Activated CD4-positive, alpha-beta T cell treated with anti-CD3 and anti-CD28 coated beads, Interleukin-2, amount 10 ng/mL, durations not matched to agents 24 days and 14 days (primary cell): ENCODE results near the gene TRPT1. TPM values are rescaled to one million over a fixed set of nuclear protein-coding genes. Genes with fewer than 3 reads are reported as not detected.

Source experiments
- DNase-seq: peaks from one replicate; pipeline ENCODE4 v3.0.0; 2022
- H3K27ac Mint-ChIP-seq: one replicate; pipeline ENCODE4 v1.8.0; 2022; ENCODE audit warnings: mild to moderate bottlenecking, mixed read lengths
- H3K27me3 Mint-ChIP-seq: one replicate; pipeline ENCODE4 v1.8.0; 2022; ENCODE audit warnings: mixed read lengths
- H3K36me3 Mint-ChIP-seq: one replicate; pipeline ENCODE4 v1.8.0; 2022; ENCODE audit warnings: low read depth, mild to moderate bottlenecking, mixed read lengths
- H3K4me1 Mint-ChIP-seq: one replicate; pipeline ENCODE4 v1.8.0; 2021; ENCODE audit warnings: mixed read lengths
- H3K4me3 Mint-ChIP-seq: one replicate; pipeline ENCODE4 v1.8.0; 2022; ENCODE audit warnings: mild to moderate bottlenecking, moderate library complexity, mixed read lengths
- H3K9me3 Mint-ChIP-seq: one replicate; pipeline ENCODE4 v1.8.0; 2021; ENCODE audit warnings: mixed read lengths
- intact Hi-C: fragments of 100-400 bp; cut with micrococcal nuclease; formaldehyde crosslinking; loops from one replicate; pipeline ENCODE4 v1.15.1; 2023
- total RNA-seq: library from RNA; stranded (reverse); gene quantifications from 2 replicates; pipeline ENCODE4 v1.2.3, GENCODE V29; 2022

TRPT1 gene
- total RNA-seq, 1 donor from 2014 or later: 31.7 TPM

DNA sequence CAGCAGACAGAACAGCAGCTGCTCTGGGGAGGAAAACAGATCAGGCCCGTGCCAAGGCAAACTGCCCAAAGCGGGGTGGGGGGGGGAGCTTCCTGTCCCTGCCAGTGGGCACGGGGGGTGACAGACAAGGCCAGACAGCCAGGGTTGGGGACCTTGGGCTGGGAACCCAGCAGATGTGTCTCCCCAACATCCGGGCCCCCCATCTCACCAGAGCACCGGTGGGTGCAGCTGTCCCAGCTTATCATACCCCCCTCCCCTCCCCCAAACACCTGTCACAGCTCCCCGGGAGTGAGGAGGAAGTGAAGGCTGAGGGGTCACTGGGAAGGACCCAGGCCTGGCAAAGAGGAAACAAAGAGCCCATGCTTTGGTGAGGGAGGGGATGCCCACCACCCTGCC, 19.4 kb upstream of the TRPT1 start:
- Mint-ChIP-seq H3K9me3 (no peaks in the 10 kb centered on the region), H3K4me1 (peaks cover 24% of the 10 kb centered on the region), H3K27me3 (no peaks in the 10 kb centered on the region), H3K4me3 (peak overlapping the region; percentile 90), H3K27ac (peak overlapping the region; percentile 94), H3K36me3 (peaks cover 23% of the 10 kb centered on the region)
- intact Hi-C loops: loop anchor here (10.0 kb wide), 1 partner anchor 1641 kb away; the partner anchor contains the start of gene MTA2
- no peak for DNase-seq

DNA sequence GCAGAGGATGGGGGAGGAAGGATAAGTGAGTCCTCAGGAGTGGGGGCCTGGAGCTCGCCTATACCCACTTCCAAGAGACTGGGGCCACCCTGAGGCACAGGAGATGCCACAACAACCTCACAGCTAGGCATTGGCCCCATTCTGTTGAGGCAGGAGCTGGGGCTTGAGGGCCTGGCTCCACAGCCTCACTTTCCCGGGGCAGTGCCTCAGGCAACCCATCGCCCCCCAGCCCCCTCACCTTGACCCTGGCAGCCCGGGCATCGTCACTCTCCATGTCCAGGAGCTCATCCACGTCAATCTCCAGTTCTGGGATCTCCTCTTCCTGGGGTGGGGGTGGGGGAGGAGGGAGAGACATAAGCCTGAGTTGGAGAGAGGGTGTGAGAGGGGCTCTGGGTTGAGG, 19.0 kb upstream of the TRPT1 start:
- intact Hi-C loops: loop anchor here (10.0 kb wide), 1 partner anchor 1640 kb away; the partner anchor contains the start of gene MTA2
- H3K9me3 Mint-ChIP-seq: no peaks in the 10 kb centered on the region
- peaks cover 26% of the 10 kb centered on the region for H3K4me1 Mint-ChIP-seq
- H3K27ac Mint-ChIP-seq: peak overlapping the region; percentile 41
- DNase-seq: no peak
- peaks cover 27% of the 10 kb centered on the region for H3K36me3 Mint-ChIP-seq
- H3K27me3 Mint-ChIP-seq: no peaks in the 10 kb centered on the region
- peak overlapping the region; percentile 90 for H3K4me3 Mint-ChIP-seq

DNA sequence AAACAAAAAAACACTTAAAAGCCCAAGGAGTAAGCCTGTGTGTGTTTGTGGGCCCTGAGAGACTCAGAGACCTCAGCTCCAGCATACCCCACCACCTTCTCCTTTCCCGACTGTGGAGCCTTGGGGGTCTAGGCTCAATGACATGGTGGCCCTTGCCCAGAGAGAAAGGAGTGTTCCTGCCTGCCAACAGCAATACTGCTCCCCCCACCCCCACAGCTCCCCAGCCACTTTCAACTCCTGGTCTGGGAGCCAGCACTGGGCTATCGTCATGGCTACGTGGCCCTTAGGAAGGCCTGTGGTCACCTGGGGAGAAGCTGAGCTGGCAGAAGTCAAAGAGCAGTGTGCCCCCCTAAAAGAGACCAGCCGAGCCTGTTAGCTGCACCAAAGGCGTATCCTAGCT, 18.1 kb upstream of the TRPT1 start:
- peak overlapping the region; percentile 45 for H3K27ac Mint-ChIP-seq
- no peaks in the 10 kb centered on the region for H3K27me3 Mint-ChIP-seq
- peak overlapping the region; percentile 95 for H3K4me3 Mint-ChIP-seq
- intact Hi-C loops: loop anchor here (10.0 kb wide), 1 partner anchor 1639 kb away; the partner anchor contains the start of gene MTA2
- H3K9me3 Mint-ChIP-seq: no peaks in the 10 kb centered on the region
- peaks cover 27% of the 10 kb centered on the region for H3K36me3 Mint-ChIP-seq
- H3K4me1 Mint-ChIP-seq: peaks cover 26% of the 10 kb centered on the region
- DNase-seq: no peak

DNA sequence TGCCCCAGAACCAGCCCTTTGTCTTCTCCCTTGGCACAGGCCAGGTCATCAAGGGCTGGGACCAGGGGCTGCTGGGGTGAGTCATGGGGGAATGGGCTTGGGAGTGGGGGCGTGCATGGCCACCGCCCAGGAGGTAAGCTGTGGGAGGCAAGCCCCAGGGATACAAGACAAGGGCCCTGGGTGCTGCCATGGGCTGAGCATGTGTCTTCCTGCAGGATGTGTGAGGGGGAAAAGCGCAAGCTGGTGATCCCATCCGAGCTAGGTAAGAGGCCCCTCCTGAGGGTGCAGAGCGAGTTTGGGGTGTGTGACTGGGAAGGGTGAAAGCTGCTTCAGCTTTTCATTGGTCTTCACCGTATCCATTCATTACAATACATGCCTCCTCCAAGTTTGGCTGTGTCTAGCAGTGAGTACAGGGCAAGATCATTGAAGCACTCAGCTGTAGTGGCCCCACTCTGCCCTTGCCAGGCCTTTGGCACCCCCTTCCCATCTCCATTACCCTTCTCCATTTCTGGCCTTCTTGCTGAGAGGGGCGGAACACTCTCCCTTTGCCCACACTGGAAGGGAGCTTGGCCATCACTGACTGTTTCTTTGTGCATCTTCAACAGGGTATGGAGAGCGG, 17.4 kb upstream of the TRPT1 start:
- intact Hi-C loops: loop anchor here (10.0 kb wide), 1 partner anchor 1639 kb away; the partner anchor contains the start of gene MTA2
- DNase-seq: no peak
- no peaks in the 10 kb centered on the region for H3K27me3 Mint-ChIP-seq

DNA sequence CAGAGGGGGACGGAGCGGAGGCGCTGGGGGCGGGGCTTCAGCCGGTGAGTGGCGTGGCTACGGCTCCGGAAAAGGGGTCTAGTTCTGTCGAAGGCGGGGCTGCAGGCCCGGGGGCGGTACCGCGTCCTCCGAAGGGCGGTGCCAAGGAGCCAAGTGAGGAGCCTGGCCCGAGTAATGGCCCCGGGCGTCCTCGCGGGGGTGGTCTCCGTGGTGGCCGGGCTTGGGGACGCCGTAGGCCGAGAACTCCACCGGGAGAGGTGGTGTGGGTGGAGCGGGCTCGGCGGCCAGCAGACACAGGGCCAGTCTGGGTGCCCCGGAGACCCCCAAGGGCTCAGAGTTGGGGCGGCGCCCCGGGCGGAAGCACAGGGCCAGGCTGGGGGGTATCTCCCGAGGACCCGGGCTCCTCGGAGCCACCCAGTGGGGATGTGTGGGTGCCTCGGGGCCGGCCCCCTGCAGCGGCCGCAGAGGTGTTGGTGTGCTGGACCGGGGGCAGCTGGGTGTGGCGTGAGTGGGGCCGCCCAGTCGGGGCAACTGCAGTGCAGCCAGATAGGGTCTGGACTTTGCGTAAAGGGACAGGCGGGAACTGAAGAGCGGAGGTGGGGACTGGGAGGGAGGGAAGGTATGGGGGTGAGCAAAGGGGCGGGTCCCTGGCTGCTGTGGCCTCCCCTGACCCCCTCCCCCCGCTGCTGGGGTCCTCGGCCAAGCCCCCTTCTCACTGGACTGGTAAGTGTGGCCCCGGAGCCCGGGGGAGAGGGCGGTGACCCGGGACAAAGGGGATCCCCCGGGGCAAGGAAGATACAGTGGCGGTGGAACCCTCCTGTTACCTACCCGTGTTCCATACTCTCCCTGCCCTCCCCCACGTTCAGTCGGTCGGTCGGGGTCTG, 15.7 kb upstream of the TRPT1 start:
- Mint-ChIP-seq H3K9me3 (no peaks in the 10 kb centered on the region), H3K27me3 (no peaks in the 10 kb centered on the region), H3K4me3 (peak overlapping the region; percentile 95), H3K27ac (peak overlapping the region; percentile 97), H3K36me3 (peaks cover 41% of the 10 kb centered on the region), H3K4me1 (peaks cover 39% of the 10 kb centered on the region)
- no peak for DNase-seq
- intact Hi-C loops: loop anchor here (1.0 to 10.0 kb wide), 7 partner anchors 11 to 1637 kb away; partner anchors contain the start of genes BAD, DNAJC4, FERMT3 and GPR137

More for the DNA sequence above, 17.4 kb upstream of the TRPT1 start:
- Mint-ChIP-seq H3K9me3 (no peaks in the 10 kb centered on the region), H3K27ac (peak overlapping the region; percentile 16), H3K4me1 (peaks cover 32% of the 10 kb centered on the region), H3K4me3 (peak overlapping the region; percentile 95), H3K36me3 (peaks cover 31% of the 10 kb centered on the region)

DNA sequence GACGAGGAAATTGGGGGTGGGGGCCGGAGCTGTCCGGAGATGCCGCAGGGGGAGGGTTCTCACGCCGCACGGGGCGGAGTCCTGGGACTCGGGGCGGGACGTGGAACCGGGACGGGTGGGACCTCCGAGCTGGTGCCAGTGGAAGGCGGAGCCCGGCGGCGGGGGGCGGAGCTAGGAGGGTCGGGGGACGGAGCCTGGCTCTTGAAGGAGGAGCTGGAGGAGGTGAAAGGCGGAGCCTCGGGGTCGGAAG, 15.2 kb upstream of the TRPT1 start:
- Mint-ChIP-seq H3K36me3 (peaks cover 41% of the 10 kb centered on the region), H3K27ac (peak overlapping the region; percentile 97), H3K27me3 (no peaks in the 10 kb centered on the region), H3K9me3 (no peaks in the 10 kb centered on the region), H3K4me3 (peak overlapping the region; percentile 95), H3K4me1 (peaks cover 39% of the 10 kb centered on the region)
- DNase-seq: peak; percentile 100
- intact Hi-C loops: loop anchor here (1.0 to 10.0 kb wide), 7 partner anchors 11 to 1636 kb away; partner anchors contain the start of genes BAD, DNAJC4, FERMT3 and GPR137

DNA sequence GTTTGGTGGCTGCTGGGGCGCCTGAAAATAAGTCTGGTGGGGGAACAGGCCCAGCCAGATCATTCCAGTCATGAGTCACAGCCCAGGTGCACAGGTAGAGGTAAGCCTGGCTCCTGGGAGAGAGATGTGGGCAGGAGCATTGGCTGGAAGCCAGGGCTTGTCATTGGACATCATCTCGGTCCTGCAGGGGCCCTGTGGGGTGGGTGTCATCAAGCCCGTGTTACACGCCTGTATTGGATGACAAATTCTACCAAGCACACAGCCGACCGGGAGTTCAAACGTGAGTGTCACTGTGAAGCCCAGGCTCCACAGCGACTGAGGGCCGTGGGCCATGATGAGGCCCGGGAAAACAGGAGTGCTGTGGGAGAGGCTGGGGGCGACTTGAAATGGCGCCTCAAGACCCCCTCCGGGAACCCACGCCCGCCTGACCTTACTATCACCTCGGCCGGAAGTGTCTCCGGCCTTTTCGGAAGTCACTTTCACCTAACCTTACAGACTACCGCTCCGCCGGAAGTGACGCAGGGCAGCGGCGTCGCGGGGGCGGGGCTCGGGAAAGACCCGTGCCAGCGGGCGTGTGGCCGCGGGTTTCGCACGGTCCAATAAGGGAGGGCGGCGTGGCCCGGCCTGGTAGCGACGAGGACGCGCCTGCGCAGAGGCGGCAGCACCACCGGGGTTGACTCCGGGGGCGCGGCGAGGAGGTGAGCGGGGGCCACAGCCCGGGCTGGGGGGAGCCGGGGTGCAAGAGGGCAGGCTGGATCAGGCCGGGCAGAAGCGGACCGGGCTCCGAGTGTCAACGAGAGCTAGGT, 14.7 kb upstream of the TRPT1 start, which contains the start of gene FKBP2:
Gene FKBP2 (plus strand): TSS at position 661 of the 806 bp plus-strand sequence. CDS start 1,293 bp downstream, outside the sequence.
- Mint-ChIP-seq H3K4me3 (peak within 1 kb of the TSS; percentile 95), H3K4me1 (peaks cover 40% of the 10 kb centered on the region), H3K27me3 (no peaks in the 10 kb centered on the region), H3K36me3 (peaks cover 41% of the 10 kb centered on the region), H3K27ac (peak within 1 kb of the TSS; percentile 97), H3K9me3 (no peaks in the 10 kb centered on the region)
- intact Hi-C loops: loop anchor here (1.0 to 10.0 kb wide), 7 partner anchors 10 to 1636 kb away; partner anchors contain the start of genes BAD, DNAJC4, FERMT3 and GPR137
- DNase-seq: peak; percentile 100

DNA sequence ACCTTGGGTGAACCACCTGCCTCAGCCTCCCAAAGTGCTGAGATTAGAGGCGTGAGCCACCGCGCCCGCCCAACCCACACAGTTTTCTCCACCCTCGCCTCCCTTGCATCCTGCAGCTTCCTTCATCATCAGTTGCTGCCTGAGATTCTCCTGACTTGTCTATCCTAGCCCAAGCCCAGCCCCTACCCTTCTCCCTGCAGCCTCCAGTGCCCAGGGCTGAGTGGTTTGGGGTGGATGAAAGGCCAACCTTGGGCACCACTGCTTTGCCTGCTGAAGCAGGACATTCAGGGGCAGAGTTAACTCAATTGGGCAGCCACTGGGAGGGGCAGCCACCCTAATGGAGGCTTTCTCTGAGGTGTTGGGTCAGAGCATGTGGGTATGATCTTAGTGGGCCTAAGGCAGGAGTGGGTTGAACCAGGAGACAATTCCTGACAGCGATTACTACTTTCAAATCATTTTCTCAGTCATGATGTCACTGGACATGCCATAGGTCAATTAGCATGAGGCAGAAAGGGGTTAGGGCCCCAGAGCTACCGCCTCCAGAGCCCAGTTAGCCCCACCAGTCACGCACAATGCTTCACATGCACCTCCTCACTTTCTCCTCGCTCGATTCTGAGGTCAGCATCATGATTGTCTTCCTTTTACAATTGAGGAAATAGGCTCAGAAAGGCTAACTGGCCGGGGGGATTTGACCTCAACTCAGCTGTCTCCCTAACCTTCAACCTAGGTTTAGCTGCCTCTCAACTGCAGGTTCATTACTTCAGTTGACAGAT, 13.9 kb upstream of the TRPT1 start:
- Mint-ChIP-seq H3K4me3 (peak overlapping the region; percentile 95), H3K36me3 (peaks cover 41% of the 10 kb centered on the region), H3K4me1 (peaks cover 44% of the 10 kb centered on the region), H3K27ac (peak overlapping the region; percentile 97), H3K27me3 (no peaks in the 10 kb centered on the region), H3K9me3 (no peaks in the 10 kb centered on the region)
- intact Hi-C loops: loop anchor here (2.0 to 10.0 kb wide), 5 partner anchors 33 to 1635 kb away; partner anchors contain the start of genes BAD, FERMT3, GPR137 and MTA2
- DNase-seq: no peak

DNA sequence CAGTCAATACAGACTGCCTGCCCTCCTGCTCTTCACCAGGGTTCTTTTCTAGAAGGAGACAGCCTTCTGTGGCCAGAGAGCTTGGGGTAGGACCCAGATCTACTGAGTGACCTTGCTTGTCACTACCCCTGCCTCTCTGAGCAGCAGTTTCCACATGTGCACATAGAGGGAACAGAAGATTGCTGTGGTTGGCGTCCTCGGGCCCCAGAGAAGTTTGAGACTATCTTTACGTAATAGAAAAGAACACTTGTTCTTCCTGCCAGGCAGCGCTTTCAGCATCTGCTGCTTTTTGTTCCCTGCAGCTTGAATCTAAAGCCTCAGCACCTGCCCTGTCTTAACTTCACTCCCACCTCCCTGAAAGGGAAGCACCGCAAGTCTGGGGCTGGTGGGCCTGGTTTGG, 13.0 kb upstream of the TRPT1 start:
- Mint-ChIP-seq H3K27me3 (no peaks in the 10 kb centered on the region), H3K4me3 (no peak overlapping the region), H3K4me1 (peaks cover 44% of the 10 kb centered on the region), H3K27ac (peak overlapping the region; percentile 48), H3K9me3 (no peaks in the 10 kb centered on the region), H3K36me3 (peaks cover 39% of the 10 kb centered on the region)
- no peak for DNase-seq
- intact Hi-C loops: no loop called here

DNA sequence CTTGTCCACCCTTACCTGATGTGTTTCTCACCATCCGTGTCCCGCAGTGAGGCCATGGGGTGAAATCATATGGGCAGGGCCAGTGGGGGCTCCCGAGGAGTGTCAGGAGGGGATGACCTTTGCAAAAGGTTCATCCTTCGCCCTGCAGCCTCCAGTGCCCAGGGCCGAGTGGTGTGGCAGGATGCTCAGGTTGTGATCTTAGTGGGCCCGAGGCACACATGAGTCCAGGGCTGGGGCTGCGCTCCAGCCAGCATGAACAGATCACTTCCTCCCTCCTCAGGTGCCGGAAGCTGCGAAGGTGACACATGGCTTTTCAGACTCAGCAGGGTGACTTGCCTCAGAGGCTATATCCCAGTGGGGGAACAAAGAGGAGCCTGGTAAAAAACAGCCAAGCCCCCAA, 12.1 kb upstream of the TRPT1 start:
- H3K36me3 Mint-ChIP-seq: peaks cover 29% of the 10 kb centered on the region
- peak overlapping the region; percentile 9 for H3K4me3 Mint-ChIP-seq
- DNase-seq: no peak
- H3K27me3 Mint-ChIP-seq: no peaks in the 10 kb centered on the region
- peak overlapping the region; percentile 40 for H3K27ac Mint-ChIP-seq
- no peaks in the 10 kb centered on the region for H3K9me3 Mint-ChIP-seq
- H3K4me1 Mint-ChIP-seq: peaks cover 42% of the 10 kb centered on the region
- intact Hi-C loops: no loop called here

DNA sequence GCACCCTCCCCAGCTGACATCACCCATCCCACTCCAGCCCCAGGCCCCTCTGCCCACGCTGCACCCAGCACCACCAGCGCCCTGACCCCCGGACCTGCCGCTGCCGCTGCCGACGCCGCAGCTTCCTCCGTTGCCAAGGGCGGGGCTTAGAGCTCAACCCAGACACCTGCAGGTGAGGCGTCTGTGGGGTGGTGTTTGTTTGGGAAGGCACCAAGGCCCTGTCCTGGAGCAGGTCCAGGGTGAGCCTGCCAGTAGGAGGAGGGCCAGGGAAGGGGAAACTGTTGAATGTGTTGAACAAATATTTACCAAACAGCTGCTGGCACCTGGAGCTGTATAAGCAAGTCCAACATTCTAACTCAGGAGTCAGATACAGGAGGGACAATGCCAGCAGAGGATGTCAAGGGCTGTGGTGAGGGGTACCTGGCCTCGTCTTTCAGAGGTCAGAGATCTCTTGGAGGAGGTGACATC, 11.5 kb upstream of the TRPT1 start:
- intact Hi-C loops: no loop called here
- DNase-seq: no peak
- Mint-ChIP-seq H3K27me3 (no peaks in the 10 kb centered on the region), H3K4me3 (no peak overlapping the region), H3K36me3 (peaks cover 26% of the 10 kb centered on the region), H3K9me3 (no peaks in the 10 kb centered on the region), H3K27ac (no peak overlapping the region), H3K4me1 (peaks cover 40% of the 10 kb centered on the region)

DNA sequence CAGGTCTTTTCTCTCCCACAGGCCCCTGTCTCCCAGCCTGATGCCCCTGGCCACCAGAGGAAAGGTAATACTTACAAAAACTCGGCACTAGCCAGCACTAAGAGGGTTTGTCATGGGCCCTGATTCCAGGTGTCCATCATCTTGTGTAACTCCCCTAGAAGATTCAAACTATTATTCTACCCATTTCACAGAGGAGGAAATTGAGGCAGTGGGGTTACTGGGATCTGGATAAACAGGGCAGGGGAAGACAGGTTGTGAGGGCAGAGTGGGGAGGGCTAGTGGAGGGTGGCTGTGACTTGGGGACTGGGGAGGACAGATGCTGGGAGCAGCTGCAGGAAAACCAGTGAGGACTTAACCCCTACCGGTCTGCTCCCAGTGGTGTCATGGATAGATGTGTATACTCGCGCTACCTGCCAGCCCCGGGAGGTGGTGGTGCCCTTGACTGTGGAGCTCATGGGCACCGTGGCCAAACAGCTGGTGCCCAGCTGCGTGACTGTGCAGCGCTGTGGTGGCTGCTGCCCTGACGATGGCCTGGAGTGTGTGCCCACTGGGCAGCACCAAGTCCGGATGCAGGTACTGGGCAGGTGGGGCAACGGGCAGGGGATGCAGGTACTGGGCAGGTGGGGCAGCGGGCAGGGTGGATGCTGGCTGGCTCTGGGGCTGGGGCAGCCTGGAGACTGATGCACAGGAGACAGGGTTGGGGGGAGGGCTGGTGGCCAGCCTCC, 9.6 kb upstream of the TRPT1 start:
- no peak for DNase-seq
- Mint-ChIP-seq H3K4me1 (peaks cover 46% of the 10 kb centered on the region), H3K4me3 (peak overlapping the region; percentile 91), H3K27ac (peak overlapping the region; percentile 79), H3K27me3 (no peaks in the 10 kb centered on the region), H3K36me3 (peaks cover 21% of the 10 kb centered on the region), H3K9me3 (no peaks in the 10 kb centered on the region)
- intact Hi-C loops: no loop called here
